Measurements from ENCODE around the gene TMEM108.

Gene TMEM108

DNA sequence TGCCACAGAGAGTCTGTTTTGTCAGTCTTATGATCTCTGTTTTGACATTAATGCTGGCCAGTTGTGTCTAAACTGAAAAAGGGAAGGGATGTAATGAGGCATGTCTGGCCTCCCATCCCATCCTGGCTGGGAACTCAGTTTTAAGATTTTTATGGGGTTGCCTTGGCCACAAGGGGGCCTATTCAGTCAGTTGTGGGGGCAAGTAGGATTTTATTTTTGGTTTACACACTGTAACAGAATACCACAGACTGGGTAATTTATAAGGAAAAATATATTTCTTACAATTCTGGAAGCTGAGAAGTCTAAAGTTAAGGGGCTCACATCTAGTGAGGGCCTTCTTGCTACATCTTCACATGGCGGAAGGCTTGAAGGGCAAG, 129.8 kb downstream of the TMEM108 start:
- no peak for DNase-seq

DNA sequence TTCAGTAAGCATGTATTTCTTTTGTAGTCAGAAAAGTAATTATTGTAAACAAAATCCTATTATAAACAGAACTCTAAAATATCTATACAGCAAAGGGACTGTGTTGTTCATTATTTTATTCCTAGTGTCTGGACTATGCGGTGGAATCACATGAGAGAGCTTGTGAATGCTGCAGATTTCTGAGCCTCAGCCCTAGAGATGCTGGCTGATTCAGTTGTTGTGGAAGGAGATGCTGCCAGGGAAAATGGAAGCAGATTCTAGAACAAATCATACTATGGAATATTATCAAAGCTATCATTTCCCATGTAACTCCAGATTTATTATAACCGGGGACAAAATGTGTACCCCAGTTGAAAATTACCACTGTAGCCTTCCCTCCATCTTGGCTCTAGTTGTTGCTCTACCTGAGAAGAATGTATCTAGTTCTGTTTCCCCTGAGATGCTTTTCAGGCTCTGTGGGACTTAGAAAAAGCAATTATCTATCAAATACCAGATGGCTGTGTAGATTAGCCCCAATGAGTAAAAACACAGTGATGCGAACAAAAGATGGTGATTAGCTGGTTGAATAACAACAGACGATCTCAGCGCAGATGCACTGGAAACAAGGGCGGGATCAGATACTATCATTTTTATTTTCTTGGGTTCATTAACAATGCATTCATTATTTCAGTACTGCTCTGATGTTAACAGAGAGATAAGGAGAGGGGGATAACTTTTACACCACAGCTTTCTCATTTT, 131.3 kb downstream of the TMEM108 start:
- no peak for DNase-seq

DNA sequence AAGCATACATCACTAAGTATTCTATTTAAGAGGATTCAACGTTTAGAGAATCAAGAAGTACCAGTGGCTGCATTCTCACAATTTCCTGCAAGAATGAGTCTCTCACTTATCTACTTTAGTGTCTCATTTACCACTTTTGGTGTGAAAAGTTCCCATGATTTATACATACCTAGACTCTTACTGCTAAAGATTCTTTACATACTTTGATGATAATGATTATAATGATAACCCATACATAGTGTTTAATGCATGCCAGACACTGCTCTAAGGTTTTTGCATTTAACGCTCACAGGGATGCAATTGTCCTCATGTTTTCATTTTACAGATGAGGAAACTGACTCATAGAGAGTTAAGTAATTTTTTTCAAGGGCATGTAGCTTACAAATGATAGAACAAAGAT, 133.6 kb downstream of the TMEM108 start:
- DNase-seq = no peak

DNA sequence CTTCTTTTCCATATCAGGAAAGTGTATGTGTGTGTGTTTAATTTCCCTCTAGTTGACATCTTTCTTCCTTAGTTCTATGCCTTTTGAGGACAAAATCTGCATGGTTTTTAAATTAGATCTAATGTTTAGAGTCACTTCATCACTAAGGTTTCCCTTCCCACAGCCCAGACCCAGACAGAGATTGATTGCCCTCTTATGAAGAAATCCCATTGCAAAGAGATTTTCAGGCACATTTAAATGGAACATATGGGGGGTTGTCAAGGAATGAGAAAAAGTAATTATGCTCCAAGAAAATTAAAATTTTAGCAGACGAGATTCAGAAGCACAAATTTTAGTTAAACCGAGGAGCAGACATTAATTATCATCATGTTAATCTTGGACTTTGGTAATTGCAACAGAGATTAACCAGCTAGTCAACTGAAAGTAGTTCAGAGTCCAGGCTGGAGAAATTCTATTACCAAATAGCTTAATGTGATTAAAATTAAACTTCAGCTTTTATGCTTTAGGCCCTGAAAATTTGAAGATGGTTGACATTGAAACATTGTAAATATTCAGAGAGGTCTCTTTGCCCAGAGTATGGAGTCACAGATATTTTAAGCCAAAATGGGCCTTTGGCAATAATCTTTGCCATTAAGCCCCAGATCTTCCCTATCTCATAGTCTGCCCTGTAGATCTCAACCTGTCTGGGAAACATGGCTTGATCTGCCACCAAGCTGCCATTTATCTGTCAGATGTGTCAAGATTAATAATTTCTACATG, 143.4 kb downstream of the TMEM108 start:
- DNase-seq = no peak

DNA sequence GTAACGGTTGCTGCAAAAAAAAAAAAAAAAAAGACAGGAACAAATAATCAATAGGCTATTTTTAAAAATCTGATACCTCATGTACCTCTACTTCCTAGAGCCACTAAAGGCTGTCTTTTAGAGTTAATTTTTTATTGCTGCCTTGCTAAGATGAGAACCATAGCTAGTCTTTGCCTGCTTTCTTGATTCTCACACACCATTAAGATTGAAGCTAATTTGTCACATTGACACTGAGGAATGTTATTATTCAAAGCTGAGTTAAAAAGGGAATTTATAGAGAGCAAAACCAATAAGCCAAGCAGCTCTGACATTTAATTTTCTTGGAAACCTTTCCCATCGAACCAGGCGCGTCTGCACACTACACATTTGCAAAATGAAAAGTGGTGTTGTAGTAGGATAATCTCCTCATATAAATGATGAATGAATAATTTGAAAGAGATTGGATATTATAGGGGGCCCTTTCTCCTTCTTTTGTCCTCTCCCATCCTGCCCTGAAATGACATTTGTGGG, 149.7 kb downstream of the TMEM108 start:
- DNase-seq = no peak

DNA sequence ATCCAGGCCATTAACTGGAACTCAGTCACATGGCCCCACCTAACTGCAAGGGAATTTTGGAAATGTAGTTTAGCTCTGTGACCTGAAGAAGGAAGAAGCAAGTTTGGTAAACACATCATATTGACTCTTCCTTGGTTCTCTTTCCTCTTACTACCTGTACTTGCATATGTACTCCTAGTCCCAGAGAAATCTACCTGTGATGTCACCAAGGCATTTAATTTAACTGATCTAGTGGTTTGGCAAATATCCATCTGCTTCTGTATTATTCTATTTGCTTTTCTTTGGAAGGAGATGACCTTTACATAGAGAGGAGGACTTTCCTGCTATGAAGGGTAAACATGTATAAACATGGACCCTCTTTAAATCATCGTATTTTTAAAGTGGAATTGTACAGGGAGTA, 150.8 kb downstream of the TMEM108 start:
- no peak for DNase-seq

DNA sequence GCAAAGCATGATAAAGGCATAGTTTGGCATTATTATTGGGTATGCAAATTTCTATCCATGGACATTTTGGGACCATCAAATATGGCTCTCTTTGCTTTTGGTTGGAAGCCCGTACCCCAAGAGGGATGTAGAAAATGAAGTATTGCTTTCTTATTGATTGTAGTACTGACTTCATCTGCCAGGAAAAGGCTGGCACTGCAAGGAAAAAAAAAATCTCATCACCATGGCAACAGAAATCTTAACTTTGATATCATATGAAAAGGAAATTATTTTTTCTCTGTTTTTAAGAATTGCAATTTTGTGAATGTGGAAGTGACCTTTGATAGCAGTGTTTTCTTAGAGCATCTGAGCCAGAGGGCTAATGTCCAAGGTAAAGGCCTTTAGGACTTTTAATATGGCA, 151.7 kb downstream of the TMEM108 start:
- no peak for DNase-seq

DNA sequence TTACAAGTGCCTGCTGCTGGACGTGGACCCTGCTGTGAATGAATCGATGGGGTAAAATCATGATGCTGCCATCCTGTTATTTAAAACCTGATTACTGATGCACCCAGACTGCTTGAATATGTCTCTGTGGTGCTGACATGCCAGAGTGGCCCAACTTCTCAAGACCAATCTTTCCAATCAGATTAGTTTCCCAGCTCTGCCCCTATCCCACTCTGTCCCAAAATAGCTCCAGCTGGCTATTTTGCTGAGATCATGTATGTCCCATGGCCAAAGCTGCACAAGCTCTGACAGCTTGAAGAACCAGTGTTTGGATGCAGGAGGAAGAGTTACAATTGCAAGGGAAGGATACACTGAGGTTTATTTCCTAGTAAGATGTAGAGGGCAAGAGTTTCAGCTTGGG, 153.6 kb downstream of the TMEM108 start:
- DNase-seq = no peak

DNA sequence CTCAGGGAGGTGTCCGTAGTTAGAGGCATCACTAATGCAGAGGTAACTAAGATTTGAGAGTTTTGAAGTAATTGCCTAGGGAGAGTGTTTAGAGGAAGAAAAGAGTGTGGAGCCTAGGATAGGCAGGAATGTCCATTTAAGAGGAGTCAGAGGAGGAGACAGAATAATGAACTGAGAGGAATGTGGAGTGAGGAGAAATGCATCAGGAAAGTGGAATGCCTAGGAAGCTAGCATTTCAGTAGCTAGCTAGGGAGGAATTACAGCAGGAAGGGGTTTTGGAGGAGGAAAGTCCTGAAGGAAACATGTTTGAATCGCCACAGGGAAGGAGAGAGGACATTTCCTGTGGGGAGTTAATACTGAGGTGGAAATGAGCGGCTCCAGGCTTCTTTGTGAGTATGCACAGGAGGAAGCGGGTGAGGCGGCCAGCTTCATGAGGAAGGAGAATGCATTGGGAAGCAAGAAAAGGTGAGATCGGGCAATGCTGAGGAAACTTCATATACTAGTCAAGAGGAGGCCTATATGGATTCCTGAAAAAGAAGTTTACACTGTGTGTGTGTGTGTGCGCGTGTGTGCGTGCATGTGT, 154.3 kb downstream of the TMEM108 start:
- no peak for DNase-seq

DNA sequence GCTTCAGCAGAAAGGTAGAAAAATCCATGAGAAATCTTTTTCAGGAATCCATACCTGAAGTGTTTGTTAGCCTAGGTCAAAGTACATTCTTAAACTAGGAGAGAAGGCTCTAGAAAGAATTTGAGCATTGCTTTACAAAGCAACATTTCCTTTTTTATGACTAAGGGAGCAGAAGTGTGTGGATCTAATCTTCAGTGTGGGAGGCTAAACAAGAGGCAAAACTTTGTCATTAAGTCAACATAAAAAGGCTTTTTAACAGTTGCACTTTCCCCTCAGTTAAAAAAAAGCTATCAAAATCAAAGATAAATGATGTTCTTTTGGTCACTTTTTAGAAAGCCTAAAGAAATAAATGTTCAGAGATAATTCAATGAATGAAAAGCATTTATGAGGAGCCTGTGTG, 154.8 kb downstream of the TMEM108 start:
- no peak for DNase-seq

DNA sequence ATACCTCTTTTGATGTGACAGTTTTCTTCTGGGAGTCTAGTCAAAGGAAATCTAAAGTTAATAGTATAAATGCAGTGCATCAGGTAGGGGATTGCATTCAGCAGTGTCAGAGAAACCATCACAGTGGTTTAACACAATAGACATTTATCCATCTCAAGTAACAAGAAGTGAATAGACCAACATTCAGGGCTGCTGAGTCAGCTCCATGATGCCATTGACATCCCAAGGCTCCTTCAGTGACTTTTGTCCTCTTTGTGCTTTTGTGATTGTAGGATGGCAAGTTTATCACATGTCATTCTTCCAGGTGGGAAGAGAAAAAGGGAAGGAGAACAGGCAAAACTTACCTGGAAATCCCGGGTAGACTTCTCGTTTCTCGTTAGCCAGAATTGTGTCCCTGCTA, 158.3 kb downstream of the TMEM108 start:
- DNase-seq = no peak

DNA sequence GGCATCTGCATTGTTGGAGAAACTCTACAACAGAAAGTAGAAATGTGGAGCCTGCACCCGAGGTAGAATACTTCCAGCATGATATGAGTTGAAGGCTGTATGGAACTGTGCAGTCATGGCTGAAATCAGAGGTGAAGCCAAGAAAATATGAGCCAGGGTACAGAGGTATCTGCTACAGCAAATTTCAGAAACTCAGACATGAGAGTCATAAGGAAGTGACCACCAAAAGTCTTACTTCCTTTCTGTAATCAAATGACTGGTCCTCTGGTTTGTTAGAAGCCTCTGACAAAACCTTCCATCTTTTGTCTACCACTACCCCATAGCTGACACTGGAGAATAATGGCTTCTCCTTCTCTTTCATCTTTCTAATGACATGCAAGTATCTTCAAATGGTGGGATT, 159.4 kb downstream of the TMEM108 start:
- no peak for DNase-seq

DNA sequence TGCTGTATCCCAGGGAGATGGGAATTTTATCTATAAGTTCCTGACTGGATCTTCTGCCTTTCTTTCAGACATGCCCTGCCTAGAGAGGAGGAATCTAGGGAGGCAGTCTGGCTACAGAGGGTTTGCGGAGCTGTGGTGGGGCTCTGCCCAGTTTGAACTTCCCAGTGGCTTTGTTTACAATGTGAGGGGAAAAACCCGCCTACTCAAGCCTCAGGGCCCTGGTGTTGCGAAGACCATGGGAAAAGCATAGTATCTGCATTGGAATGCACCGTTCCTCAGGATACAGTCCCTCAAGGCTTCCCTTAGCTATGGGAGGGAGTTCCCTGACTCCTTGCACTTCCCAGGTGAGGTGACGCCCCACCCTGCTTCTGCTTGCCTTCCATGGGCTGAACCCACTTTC, 168.7 kb downstream of the TMEM108 start:
- DNase-seq = no peak

DNA sequence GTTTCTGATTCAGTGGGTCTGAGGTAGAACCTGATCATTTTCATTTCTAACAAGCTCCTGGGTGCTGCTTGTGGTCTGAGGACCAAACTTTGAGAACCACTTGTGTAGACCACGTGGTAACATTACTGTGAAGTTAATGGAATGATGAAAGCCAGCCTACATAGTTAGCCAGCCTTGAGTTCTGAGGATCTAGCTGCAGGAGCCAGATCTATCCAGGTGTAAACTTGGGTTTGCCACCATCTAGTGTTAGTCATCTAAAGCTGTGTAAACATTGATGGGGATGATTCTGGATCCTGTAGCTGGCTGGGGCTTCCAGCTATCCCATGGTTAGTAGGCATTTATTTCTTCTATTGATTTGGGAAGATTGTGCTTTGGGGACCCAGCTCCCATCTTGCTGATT, 170.0 kb downstream of the TMEM108 start:
- DNase-seq = no peak

DNA sequence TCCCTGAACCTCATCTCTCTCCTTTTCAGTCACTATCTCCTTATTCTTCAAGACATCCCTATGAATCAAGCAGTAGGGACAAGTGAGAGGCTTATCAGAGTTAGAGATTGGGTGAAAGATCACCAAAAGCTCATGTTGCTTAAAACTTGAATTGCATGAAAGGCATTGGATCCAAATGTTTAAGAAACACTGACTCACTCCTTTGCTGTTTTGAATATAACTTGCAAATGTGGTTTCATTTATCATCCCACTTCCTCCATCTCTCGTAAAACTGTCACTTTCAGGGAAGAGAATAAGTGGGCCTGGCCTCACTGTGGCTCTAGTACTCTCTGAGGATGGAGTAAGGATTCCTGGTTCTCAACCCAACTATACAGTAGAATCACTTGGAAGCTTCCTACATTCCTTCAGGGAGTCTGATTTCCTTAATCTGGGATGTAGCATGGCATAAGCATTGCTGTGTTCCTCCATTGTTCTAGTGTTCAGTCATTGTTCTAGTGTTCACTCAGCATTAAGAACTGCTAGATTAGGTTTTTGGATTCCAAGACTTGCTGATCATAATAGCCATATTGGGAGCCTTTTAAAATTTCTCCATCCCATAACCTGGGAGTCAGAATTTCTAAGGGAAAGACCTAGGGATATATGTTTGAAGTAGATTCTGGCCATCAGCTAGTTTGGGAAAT, 171.8 kb downstream of the TMEM108 start:
- no peak for DNase-seq

DNA sequence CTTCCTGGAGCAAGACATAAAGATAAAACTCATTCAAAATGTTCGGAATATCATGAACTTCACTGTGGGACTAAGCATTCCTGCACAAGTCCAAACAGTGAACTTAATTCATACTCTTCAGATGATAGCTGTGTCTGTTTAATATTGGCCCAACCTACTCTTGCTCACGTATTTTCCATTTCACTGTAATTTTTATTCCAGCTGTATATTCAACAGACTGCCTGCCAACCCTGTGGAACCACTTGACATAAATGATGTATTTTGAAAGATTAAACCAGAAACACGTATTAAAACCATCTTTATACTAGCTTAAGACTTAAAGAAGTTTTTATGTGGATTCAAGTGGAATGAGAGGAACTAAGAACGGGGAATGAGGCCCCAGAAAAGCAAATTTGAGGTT, 172.5 kb downstream of the TMEM108 start:
- no peak for DNase-seq

DNA sequence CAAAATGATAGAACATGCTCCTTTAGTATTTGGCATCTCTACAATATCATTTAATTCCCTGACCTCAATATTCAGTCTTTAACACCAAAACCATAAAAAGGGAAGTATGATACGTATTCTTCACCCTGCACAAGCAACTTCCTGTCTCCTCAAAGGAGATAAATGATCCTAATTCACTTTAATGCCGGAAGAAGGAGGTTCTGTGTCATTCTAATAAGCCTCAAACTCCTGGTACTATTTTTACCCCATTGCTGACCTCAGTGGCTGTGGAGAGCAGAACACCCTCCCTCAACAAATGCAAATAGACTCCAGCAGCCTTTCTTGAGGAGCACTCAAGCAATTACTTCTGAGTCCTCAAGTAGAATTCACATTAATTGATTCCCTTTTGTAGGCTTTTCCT, 173.3 kb downstream of the TMEM108 start:
- no peak for DNase-seq

DNA sequence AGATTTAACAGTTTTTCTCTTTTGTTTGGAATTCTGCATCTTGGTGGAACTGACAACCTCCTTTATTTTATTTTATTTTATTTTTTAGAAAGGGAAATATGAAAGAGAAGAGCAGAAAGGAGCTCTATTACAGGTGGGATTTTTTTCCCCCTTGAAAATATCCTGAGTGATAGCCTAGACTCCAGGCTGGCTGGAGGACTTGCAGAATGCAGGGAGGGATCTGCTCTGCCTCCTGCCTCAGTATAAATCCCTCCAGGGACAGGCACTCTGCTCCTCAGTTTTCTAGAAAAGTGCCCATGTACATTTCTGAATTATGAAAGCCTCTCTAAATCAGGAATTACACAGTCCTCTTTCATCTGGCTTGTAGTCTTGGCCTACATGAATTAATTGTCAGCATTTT, 173.7 kb downstream of the TMEM108 start:
- DNase-seq = no peak

DNA sequence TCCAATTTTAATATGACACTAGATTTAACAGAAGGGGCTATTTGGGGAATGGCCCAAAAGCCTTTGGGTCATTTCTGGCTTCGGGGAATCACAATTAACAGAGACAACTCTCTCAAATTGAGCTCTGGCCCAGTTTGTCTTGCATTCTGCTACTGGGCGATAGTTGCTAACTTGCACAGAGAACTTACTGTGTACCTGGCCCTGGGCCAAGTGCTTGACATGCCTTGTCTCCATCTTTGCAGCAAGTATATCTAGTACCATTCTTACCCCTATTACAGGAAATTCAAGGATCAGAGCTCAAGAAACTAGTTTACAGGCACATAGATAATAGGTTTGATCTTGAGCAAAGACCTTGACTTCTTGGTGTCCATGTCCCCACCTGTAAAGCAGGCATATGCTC, 175.7 kb downstream of the TMEM108 start:
- no peak for DNase-seq

DNA sequence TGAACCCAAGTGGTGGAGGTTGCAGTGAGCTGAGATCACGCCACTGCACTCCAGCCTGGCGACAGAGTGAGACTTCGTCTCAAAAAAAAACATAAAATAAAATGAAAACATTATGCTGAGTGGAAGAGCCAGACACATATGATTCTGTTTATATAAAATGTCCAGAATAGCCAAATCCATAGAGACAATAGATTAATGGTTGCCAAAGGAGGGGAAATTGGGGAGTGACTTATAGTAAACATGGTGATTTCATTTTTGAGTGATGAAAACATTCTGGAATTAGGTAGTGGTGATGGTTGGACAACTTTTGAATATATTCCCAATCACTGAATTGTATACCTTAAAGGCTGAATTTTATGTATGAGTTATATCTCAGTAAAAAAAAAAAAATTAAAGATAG, 189.6 kb downstream of the TMEM108 start:
- no peak for DNase-seq

DNA sequence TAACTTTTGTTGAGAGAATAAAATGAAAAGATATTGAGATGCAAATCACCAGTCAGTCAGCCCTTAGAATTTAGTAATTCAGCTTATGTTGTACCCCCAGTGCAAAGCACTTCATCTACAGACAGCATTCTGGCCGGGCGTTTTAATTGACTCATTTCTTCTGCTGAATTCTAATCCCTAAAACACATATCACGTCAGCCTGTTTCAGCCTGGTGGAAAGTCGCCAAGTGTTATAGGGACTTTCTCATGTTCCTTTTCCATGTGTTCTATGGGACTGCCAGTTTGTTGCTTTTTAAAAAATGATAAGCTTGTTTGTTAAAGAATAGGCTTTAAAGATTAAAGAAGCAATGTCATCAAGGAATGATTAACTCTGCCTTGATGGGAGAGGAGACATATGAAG, 192.0 kb downstream of the TMEM108 start:
- DNase-seq = no peak

DNA sequence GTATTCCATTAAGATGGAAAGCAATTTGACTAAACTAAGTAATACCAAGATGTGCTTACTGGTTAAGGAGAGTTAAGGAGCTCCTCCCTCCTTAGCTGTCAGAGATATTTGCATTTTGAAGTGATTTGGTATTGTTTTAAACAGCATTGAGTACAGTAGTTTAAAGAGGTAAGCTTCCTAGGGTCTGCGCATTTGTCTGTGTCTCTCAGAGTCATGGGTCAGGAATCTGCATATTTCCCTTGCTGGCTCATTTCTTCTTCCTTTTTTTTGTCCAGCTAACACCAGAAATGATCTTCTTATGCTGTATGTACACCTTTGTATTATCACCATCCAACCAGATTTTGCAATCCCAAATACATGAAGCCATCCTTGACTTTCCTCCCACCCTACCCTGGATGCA, 198.7 kb downstream of the TMEM108 start:
- no peak for DNase-seq

DNA sequence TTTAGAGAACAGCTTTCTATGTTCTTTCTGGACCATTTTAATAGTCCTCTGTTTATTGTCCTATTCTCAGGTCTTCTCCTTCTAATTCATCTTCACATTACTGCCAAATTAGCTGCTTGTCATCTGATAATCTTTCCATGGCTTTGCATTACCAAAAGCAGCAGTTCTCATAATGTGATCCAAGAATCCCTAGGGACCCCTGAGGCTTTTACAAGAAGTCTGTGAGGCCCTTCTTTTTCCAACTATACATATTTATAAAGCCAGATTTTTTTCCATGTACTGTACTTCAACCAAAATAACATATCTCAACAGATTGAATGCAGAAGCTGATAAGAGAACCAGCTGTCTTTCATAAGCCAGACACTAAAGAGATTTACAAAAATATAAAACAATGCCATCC, 199.2 kb downstream of the TMEM108 start:
- no peak for DNase-seq

DNA sequence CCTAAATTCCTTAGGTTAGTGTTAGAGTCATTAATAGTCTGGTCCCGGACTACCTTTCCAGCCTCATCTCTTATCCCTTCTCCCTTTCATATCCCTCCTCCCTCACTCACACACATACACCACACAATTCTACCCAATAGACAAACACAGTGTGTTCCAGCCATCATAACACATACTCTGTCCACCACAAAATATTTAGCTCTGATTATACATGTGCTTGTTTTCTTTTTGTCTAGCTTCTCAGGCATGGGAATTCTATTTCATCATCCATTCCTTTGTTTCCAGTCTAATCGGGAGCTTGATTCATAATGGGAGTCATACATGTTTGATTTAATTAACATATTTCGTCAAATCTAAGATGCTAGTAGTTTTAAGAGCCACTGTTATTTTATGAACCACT, 199.8 kb downstream of the TMEM108 start:
- DNase-seq = no peak
